Endothelial cell of umbilical vein (primary cell): Measurements from ENCODE around the gene LGR6. TPM values are rescaled to one million over a fixed set of nuclear protein-coding genes. Genes with fewer than 3 reads are reported as not detected.

Experiments used
- BruUV-seq: library from RNA; stranded (reverse); fragments of 400-500 nt; replicated peaks from 2 replicates; lab custom pipeline; 2021; lab: Mats Ljungman, UMichigan
- CTCF ChIA-PET: fragments of 300-600, 350-600 bp; sonication (Branson Sonifier 250); formaldehyde crosslinking; loops from one replicate; lab custom pipeline; 2021; ENCODE audit warnings: antibody characterized with exemption, inconsistent platforms; lab: Charles Lee
- POLR2A ChIA-PET: fragments of 300-600, 350-600 bp; sonication (Branson Sonifier 250); formaldehyde crosslinking; loops from one replicate; lab custom pipeline; 2021; ENCODE audit warnings: antibody characterized with exemption, inconsistent platforms; lab: Charles Lee
- DNase-seq: peaks from one replicate; pipeline ENCODE4 v3.0.0-alpha.2; 2011; ENCODE audit warnings: low read depth, low spot score
- FAIRE-seq: peaks from 2 replicates; lab custom pipeline; 2011; peaks lifted over from hg19 to GRCh38; lab: Jason Lieb, UNC
- H2AFZ ChIP-seq: 2 replicates; pipeline ENCODE4 v1.6.0; 2012; ENCODE audit warnings: low read depth, low read length, control low read depth, inconsistent platforms
- H3K27ac ChIP-seq: 2 replicates; pipeline ENCODE4 v1.5.1; 2011; ENCODE audit warnings: low read depth, mild to moderate bottlenecking, control low read depth, low read length, moderate library complexity; ENCODE audit not compliant: insufficient read depth
- H3K27me3 ChIP-seq, 2 experiments: 2 replicates each; pipeline versions ENCODE4 v1.6.0 to v1.6.1; 2011; ENCODE audit warnings: low read length in 2 of 2, mixed read lengths in 1 of 2; ENCODE audit not compliant: control insufficient read depth in 2 of 2, insufficient read depth in 2 of 2
- H3K36me3 ChIP-seq, 2 experiments: 2 replicates in 1 of 2; 3 replicates in 1 of 2; pipeline ENCODE4 v1.5.1; 2011; ENCODE audit warnings: low read length in 2 of 2, mild to moderate bottlenecking in 1 of 2, moderate library complexity in 1 of 2; ENCODE audit not compliant: control insufficient read depth in 2 of 2, insufficient read depth in 2 of 2; ENCODE audit errors: extremely low read depth in 1 of 2
- H3K4me1 ChIP-seq: 3 replicates; pipeline ENCODE4 v1.5.1; 2011; ENCODE audit warnings: mild to moderate bottlenecking, low read length; ENCODE audit not compliant: control insufficient read depth, insufficient read depth; ENCODE audit errors: extremely low read depth
- H3K4me2 ChIP-seq: 2 replicates; pipeline ENCODE4 v1.6.1; 2011; ENCODE audit warnings: low read length, control low read depth, mixed read lengths; ENCODE audit not compliant: insufficient read depth
- H3K4me3 ChIP-seq, 3 experiments: fragments of 200-600 bp in 1 of 3; sonication (generic), shearing (Covaris generic) in 1 of 3; replicated peaks in 1 of 3; 2 replicates each; pipeline ENCODE4 v1.5.1; 2011 to 2016; ENCODE audit warnings: control low read depth in 3 of 3, low read length in 3 of 3, mild to moderate bottlenecking in 2 of 3, inconsistent platforms in 1 of 3, low read depth in 1 of 3, moderate library complexity in 1 of 3; ENCODE audit not compliant: insufficient read depth in 1 of 3
- H3K79me2 ChIP-seq: 2 replicates; pipeline ENCODE4 v1.6.0; 2012; ENCODE audit warnings: low read length, inconsistent platforms; ENCODE audit not compliant: control insufficient read depth, insufficient read depth
- H3K9ac ChIP-seq: replicated peaks from 2 replicates; pipeline ENCODE3; 2011; ENCODE audit warnings: low read length, control low read depth; ENCODE audit not compliant: insufficient read depth; ENCODE audit errors: extremely low read depth
- H3K9me1 ChIP-seq: replicated peaks from 3 replicates; pipeline ENCODE4 v1.6.0; 2011; ENCODE audit warnings: mild to moderate bottlenecking, low read length; ENCODE audit not compliant: control insufficient read depth, insufficient read depth; ENCODE audit errors: extremely low read depth
- H3K9me3 ChIP-seq: replicated peaks from 2 replicates; pipeline ENCODE4 v1.5.1; 2012; ENCODE audit warnings: low read length, inconsistent platforms; ENCODE audit not compliant: control insufficient read depth, insufficient read depth
- H4K20me1 ChIP-seq: replicated peaks from 2 replicates; pipeline ENCODE3; 2011; ENCODE audit warnings: mild to moderate bottlenecking, low read length; ENCODE audit not compliant: control insufficient read depth, insufficient read depth; ENCODE audit errors: extremely low read depth
- CTCF ChIP-seq, 2 donors: IDR thresholded peaks; 1 replicate in 1 of 2; 2 replicates in 1 of 2; pipeline ENCODE4 v1.5.1; 2011; ENCODE audit warnings: low read length in 2 of 2, mild to moderate bottlenecking in 2 of 2, moderate library complexity in 2 of 2, control low read depth in 1 of 2, inconsistent platforms in 1 of 2, low read depth in 1 of 2; ENCODE audit not compliant: insufficient read depth in 1 of 2; ENCODE audit errors: extremely low read depth in 1 of 2
- FOS ChIP-seq: IDR thresholded peaks from 2 replicates; pipeline ENCODE4 v1.6.1; 2011; ENCODE audit warnings: mild to moderate bottlenecking, low read length, moderate library complexity, borderline replicate concordance; ENCODE audit not compliant: insufficient read depth
- GATA2 ChIP-seq: IDR thresholded peaks from 2 replicates; pipeline ENCODE4 v1.7.0; 2011; ENCODE audit warnings: low read depth, mild to moderate bottlenecking, moderate library complexity, mixed read lengths, low read length; ENCODE audit not compliant: insufficient read length, insufficient read depth
- JUN ChIP-seq: IDR thresholded peaks from 2 replicates; pipeline ENCODE4 v1.6.1; 2011; ENCODE audit warnings: borderline replicate concordance, low read depth; ENCODE audit not compliant: insufficient read length, insufficient read depth
- MYC ChIP-seq: IDR thresholded peaks from one replicate; pipeline ENCODE4 v1.6.1; 2011; ENCODE audit warnings: mild to moderate bottlenecking, low read depth, low read length
- POLR2A ChIP-seq: IDR thresholded peaks from 2 replicates; pipeline ENCODE4 v1.6.1; 2012; ENCODE audit warnings: low read depth, mild to moderate bottlenecking, control low read depth, low read length
- POLR2AphosphoS5 ChIP-seq: IDR thresholded peaks from 2 replicates; pipeline ENCODE4 v1.6.1; 2012; ENCODE audit warnings: low read depth, mild to moderate bottlenecking, control low read depth, low read length, moderate library complexity; ENCODE audit not compliant: insufficient read depth
- dilution Hi-C: fragments of 300-500 bp; cut with MboI; formaldehyde crosslinking; loops from one replicate; pipeline ENCODE4 v1.15.0; 2019; ENCODE audit warnings: low sequenced_read_pairs; ENCODE audit not compliant: extremely low pct_ligation_motif_present
- intact Hi-C: fragments of 100-400 bp; cut with micrococcal nuclease; formaldehyde crosslinking; loops from one replicate; pipeline ENCODE4 v1.10.0; 2022
- polyA plus RNA-seq, 4 experiments: library from polyadenylated mRNA; depleted of rRNA in 3 of 4; stranded (reverse) in 3 of 4; unstranded in 1 of 4; fragments of >200 nt; gene quantifications; 2 replicates each; pipeline versions ENCODE4 v1.2.1 to v1.2.3, GENCODE V29; 2011 to 2012; ENCODE audit warnings: missing spikeins in 1 of 4
- total RNA-seq: library from RNA; stranded (reverse); gene quantifications from 2 replicates; pipeline ENCODE4 v1.2.3, GENCODE V29; 2021
- TF ChIP-seq, protein P1 (sequence below): IDR thresholded peaks from 2 replicates; pipeline ENCODE4 v1.6.1; 2011; ENCODE audit not compliant: insufficient read depth, insufficient read length

The LGR6 gene
- total and polyA plus RNA-seq, 2 donors (not counting 3 experiments of a cell fraction or from before 2014, with no cell fraction given) = not detected

DNA sequence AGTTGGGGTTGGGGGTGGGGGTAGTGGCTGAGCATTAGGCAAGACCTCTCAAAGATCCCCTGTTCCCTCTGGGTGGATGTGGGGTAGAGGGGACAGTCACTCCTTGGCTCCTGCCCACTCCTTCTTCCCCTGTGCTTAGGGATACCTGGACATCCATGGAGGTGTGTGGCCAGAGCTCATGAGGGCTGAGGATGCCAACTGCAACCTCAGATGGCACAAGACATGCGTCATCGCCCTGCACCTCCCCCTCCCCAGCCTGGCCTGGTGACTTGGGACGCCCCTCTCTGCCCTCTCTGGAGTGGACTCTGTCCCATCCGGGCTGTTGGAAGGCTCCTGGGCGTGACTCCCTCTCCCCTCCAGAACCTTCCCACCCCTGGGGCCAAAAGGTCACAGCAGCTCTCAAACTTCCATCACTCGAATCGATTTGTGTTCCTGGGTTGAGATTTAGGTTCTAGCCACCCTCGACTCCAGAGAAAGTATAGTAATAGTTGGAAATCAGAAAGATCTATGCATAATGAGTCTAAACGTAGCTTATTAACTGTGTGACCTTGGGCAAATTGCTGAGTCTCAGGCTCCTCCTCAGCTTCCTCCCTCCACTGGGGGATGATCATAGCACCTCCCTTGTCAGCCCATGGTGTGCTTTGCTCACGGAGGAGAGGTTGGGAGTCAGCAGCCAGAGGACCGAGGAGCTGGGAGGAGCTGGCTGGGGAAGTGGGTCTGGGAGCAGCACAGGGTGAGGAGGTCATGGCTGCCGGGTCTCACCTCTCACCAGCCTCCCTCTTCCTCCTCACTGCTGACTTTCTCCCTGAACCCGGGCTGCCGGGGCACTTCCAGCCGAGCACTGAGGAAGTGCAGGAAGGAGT is 30.9 kb upstream of the LGR6 start:
- POLR2A ChIA-PET = no interaction called here
- dilution Hi-C loops = no loop called here
- no peak for FAIRE-seq

More for the DNA sequence above, 30.9 kb upstream of the LGR6 start:
- no peak overlapping the region for H2AFZ ChIP-seq
- H3K4me2 ChIP-seq = no peak overlapping the region
- BruUV-seq = no TSS peak
- H3K4me3 ChIP-seq = no peak overlapping the region
- H3K4me1 ChIP-seq = peaks cover 7% of the 10 kb centered on the region
- no peak for DNase-seq
- H3K79me2 ChIP-seq = no peaks in the 10 kb centered on the region
- H3K9ac ChIP-seq = no peak overlapping the region
- no peaks in the 10 kb centered on the region for H3K9me3 ChIP-seq
- no peaks in the 10 kb centered on the region for H3K27me3 ChIP-seq
- no peak overlapping the region for H3K27ac ChIP-seq
- H3K36me3 ChIP-seq = no peaks in the 10 kb centered on the region
- no peak for TF ChIP-seq POLR2A
- no peak for TF ChIP-seq CTCF (IDR thresholded peaks at IDR 0.05; ENCODE audit: extremely low read depth in 1 of 2, insufficient read depth in 1 of 2, low read depth in 1 of 2, low read length in 2 of 2)
- TF ChIP-seq JUN = no peak
- no peak for TF ChIP-seq MYC
- TF ChIP-seq, protein P1, sequence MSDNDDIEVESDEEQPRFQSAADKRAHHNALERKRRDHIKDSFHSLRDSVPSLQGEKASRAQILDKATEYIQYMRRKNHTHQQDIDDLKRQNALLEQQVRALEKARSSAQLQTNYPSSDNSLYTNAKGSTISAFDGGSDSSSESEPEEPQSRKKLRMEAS = no peak
- TF ChIP-seq POLR2AphosphoS5 = no peak
- no peak for TF ChIP-seq FOS
- TF ChIP-seq GATA2 = no peak
- H4K20me1 ChIP-seq = no peaks in the 10 kb centered on the region
- CTCF ChIA-PET = interaction anchor here (0.9 to 1.7 kb wide), 4 partner anchors 8 to 27 kb away, joined by 4 to 8 read pairs (median 6); no protein-coding TSS in a partner anchor
- no peaks in the 10 kb centered on the region for H3K9me1 ChIP-seq
- intact Hi-C loops = no loop called here
